ENCODE data around the gene GPD2. TPM values are rescaled to one million over a fixed set of nuclear protein-coding genes. Genes with fewer than 3 reads are reported as not detected.

The GPD2 gene
- total RNA-seq, 1 experiment from 2014 or later: 62.5 TPM

DNA sequence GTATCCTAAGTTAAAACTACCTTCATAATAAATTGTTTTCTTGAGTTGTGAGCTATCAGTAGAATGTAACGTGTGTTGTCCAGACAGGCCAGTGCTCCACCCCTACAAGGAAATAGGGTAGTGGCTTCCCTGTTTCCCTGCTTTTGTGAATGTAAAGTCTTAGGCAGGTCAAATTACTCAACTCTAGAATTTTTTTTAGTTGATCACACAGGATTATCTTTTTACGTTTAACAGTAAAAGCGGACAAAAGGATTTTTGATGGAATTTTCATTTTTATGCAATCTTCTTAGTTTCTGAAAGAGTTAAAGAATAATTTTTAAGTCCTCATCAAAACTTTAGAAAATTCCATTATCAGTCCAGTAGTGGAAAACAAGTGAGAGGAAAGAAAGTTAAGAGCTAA lies 38.2 kb downstream of the GPD2 start:
- POLR2A ChIA-PET: interaction anchor here (0.6 to 3.7 kb wide), 6 partner anchors 20 to 574 kb away, joined by 3 to 27 read pairs (median 6); no protein-coding TSS in a partner anchor

GRCh38 chr2:156476021-156476849 lies 40.1 kb downstream of the GPD2 start:
- Mint-ChIP-seq H3K4me3 (ENCODE audit: unreplicated experiment) (peak overlapping the region; percentile 65), H3K27ac (ENCODE audit: low read depth, unreplicated experiment) (peak overlapping the region; percentile 93), H3K36me3 (ENCODE audit: insufficient read depth, unreplicated experiment) (peaks cover 13% of the 10 kb centered on the region)

More for the DNA sequence above, 38.2 kb downstream of the GPD2 start:
- CTCF ChIA-PET: interaction anchor here (0.6 to 1.0 kb wide), 2 partner anchors 33 to 1102 kb away, joined by 3 read pairs; no protein-coding TSS in a partner anchor
- Mint-ChIP-seq H3K27ac (ENCODE audit: low read depth, unreplicated experiment) (peak overlapping the region; percentile 77), H3K27me3 (ENCODE audit: insufficient read depth, unreplicated experiment) (no peaks in the 10 kb centered on the region), H3K36me3 (ENCODE audit: insufficient read depth, unreplicated experiment) (peaks cover 4% of the 10 kb centered on the region), H3K4me3 (ENCODE audit: unreplicated experiment) (peak overlapping the region; percentile 15), H3K9me3 (ENCODE audit: unreplicated experiment) (no peaks in the 10 kb centered on the region), H3K4me1 (ENCODE audit: insufficient read depth, unreplicated experiment) (peaks cover 29% of the 10 kb centered on the region)
- DNase-seq (ENCODE audit: unreplicated experiment): no peak
- no peak for TF ChIP-seq CTCF (IDR thresholded peaks at IDR 0.05; ENCODE audit: unreplicated experiment)
- no TSS peak for BruUV-seq (replicated peaks)
- intact Hi-C loops (cut with micrococcal nuclease): no loop called here

GRCh38 chr2:156476850-156477206 lies 40.6 kb downstream of the GPD2 start:
- Mint-ChIP-seq H3K27ac (ENCODE audit: low read depth, unreplicated experiment) (peak overlapping the region; percentile 93), H3K9me3 (ENCODE audit: unreplicated experiment) (no peaks in the 10 kb centered on the region), H3K27me3 (ENCODE audit: insufficient read depth, unreplicated experiment) (no peaks in the 10 kb centered on the region), H3K4me1 (ENCODE audit: insufficient read depth, unreplicated experiment) (peaks cover 29% of the 10 kb centered on the region), H3K4me3 (ENCODE audit: unreplicated experiment) (peak overlapping the region; percentile 65), H3K36me3 (ENCODE audit: insufficient read depth, unreplicated experiment) (peaks cover 13% of the 10 kb centered on the region)
- TSS peak; percentile 12 for BruUV-seq (replicated peaks)
- ChIA-PET CTCF (interaction anchor here (0.6 to 0.7 kb wide), 2 partner anchors 45 to 71 kb away, joined by 3 to 4 read pairs; no protein-coding TSS in a partner anchor), POLR2A (interaction anchor here (0.8 to 2.1 kb wide), 6 partner anchors 9 to 142 kb away, joined by 3 to 8 read pairs (median 4); no protein-coding TSS in a partner anchor)
- DNase-seq (ENCODE audit: unreplicated experiment): peak; percentile 61
- no peak for TF ChIP-seq CTCF (IDR thresholded peaks at IDR 0.05; ENCODE audit: unreplicated experiment)
- intact Hi-C loops (cut with micrococcal nuclease): loop anchor here (2.0 kb wide), 1 partner anchor 40 kb away; the partner anchor contains the start of gene GPD2

More at GRCh38 chr2:156476021-156476849, 40.1 kb downstream of the GPD2 start:
- POLR2A ChIA-PET: interaction anchor here (0.7 to 2.1 kb wide), 8 partner anchors 9 to 142 kb away, joined by 3 to 8 read pairs (median 3); no protein-coding TSS in a partner anchor
- DNase-seq (ENCODE audit: unreplicated experiment): no peak
- TF ChIP-seq CTCF (IDR thresholded peaks at IDR 0.05; ENCODE audit: unreplicated experiment): no peak
- Mint-ChIP-seq H3K4me1 (ENCODE audit: insufficient read depth, unreplicated experiment) (peaks cover 29% of the 10 kb centered on the region), H3K9me3 (ENCODE audit: unreplicated experiment) (no peaks in the 10 kb centered on the region), H3K27me3 (ENCODE audit: insufficient read depth, unreplicated experiment) (no peaks in the 10 kb centered on the region)
- intact Hi-C loops (cut with micrococcal nuclease): loop anchor here (2.0 kb wide), 1 partner anchor 39 kb away; the partner anchor contains the start of gene GPD2
- CTCF ChIA-PET: interaction anchor here (0.8 kb wide), 1 partner anchor 56 kb away, joined by 3 read pairs; no protein-coding TSS in a partner anchor
- BruUV-seq (replicated peaks): no TSS peak

- intact Hi-C loops (cut with micrococcal nuclease): no loop called here
- Mint-ChIP-seq H3K4me1 (ENCODE audit: insufficient read depth, unreplicated experiment) (peaks cover 19% of the 10 kb centered on the region), H3K9me3 (ENCODE audit: unreplicated experiment) (no peaks in the 10 kb centered on the region), H3K36me3 (ENCODE audit: insufficient read depth, unreplicated experiment) (peaks cover 13% of the 10 kb centered on the region), H3K27me3 (ENCODE audit: insufficient read depth, unreplicated experiment) (no peaks in the 10 kb centered on the region), H3K27ac (ENCODE audit: low read depth, unreplicated experiment) (peak overlapping the region; percentile 74), H3K4me3 (ENCODE audit: unreplicated experiment) (no peak overlapping the region)
- POLR2A ChIA-PET: interaction anchor here (0.7 to 1.0 kb wide), 3 partner anchors 14 to 147 kb away, joined by 3 read pairs; no protein-coding TSS in a partner anchor
- CTCF ChIA-PET: interaction anchor here (0.7 kb wide), 1 partner anchor 145 kb away, joined by 4 read pairs; no protein-coding TSS in a partner anchor
- no TSS peak for BruUV-seq (replicated peaks)
- DNase-seq (ENCODE audit: unreplicated experiment): no peak
- no peak for TF ChIP-seq CTCF (IDR thresholded peaks at IDR 0.05; ENCODE audit: unreplicated experiment)
Observed at GRCh38 chr2:156480376-156480775, 44.2 kb downstream of the GPD2 start.
